ENCODE results near the gene ATP7B. TPM values are rescaled to one million over a fixed set of nuclear protein-coding genes. Genes with fewer than 3 reads are reported as not detected.

ATP7B gene
- total and polyA plus RNA-seq, 8 donors = 2.0 to 6.0 (median 2.6) TPM

DNA sequence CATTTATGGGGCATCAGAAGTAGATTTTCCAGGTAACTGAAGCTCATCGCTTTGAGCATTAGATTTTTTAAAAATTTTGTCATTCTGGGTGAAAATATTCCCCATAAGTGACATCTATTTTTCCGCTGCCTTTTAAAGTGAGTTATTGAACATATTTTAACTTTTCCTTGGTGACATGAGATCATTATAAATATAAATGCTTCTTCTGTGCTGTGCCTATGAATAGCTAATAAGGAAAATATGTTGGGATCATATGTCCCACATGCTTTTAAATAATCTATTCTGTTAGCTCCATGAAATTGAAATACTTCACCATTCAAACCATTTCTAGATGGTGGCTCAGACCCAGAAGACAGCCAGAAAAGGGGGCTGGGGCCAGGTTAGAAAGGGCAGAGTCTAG is 14.1 kb downstream of the ATP7B start:
- no peak for FAIRE-seq
- no peak for ATAC-seq
- no peak overlapping the region for H3K27ac ChIP-seq
- TF ChIP-seq CTCF (IDR thresholded peaks at IDR 0.05) = no peak
- intact Hi-C loops (cut with DNase I) = no loop called here
- H3K4me1 ChIP-seq = peaks cover 18 to 34% (median 23%) of the 10 kb centered on the region in 3 donors
- no peaks in the 10 kb centered on the region for H3K9me3 ChIP-seq
- no peaks in the 10 kb centered on the region for H3K36me3 ChIP-seq
- H3K4me3 ChIP-seq = no peak overlapping the region
- no peak for DNase-seq
- WGBS, 2 donors = 96% methylated on average over 2 of the region's 2 CpGs
- H3K27me3 ChIP-seq = no peaks in the 10 kb centered on the region

GRCh38 chr13:51996641-51997040 is 14.6 kb downstream of the ATP7B start:
- Histone ChIP-seq H3K9me3 (no peaks in the 10 kb centered on the region), H3K27ac (peak overlapping the region in 3 of 4 donors; percentile 61 to 83 (median 78)), H3K27me3 (no peaks in the 10 kb centered on the region), H3K4me1 (peaks cover 18 to 34% (median 23%) of the 10 kb centered on the region in 3 donors), H3K4me3 (no peak overlapping the region), H3K36me3 (no peaks in the 10 kb centered on the region)
- DNase-seq (no peak), FAIRE-seq (no peak), ATAC-seq (no peak)
- no peak for TF ChIP-seq CTCF (IDR thresholded peaks at IDR 0.05)
- intact Hi-C loops (cut with DNase I) = no loop called here
- 57 to 60% methylated on average over 4 of the region's 4 CpGs for WGBS, 2 donors

DNA sequence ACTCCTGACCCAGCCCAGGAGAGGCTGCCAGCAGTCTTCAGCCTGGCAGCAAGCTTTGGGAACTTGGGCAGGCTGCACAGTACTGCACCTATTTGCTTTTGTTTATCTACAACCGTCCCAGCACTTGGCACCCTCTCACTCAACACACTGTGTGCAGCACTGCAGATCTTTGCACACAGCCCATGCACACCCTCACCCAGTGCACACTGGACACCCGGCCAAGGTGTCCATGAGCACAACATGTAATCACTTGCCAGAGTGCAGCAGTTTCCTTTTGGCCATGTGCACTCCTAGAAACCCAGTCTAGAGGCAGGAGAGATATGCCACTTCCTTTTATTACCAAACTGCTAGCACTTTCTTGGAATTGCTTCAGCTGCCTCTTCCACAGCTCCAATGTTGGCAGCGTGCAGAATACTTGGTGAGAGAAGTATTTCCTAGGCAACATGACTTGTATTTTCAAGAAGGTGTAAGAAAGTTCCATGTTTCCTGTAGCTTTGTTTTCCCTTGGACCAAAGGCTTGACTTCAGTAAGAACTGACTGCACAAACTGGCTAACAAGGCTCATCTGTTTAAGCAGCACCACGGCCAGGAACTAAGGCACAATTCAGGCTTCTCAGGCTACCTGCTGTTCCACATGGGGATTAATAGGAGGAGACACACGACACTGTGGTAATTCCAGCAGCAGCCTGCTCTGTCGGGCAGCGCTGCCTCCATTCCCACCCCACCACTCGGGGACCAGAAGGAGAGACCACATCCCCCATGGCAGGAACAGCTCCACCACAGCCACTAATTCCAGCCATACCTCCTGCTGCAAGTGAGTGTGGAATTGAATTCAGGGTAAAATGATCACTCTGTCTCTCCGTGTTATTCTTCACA is 15.3 kb downstream of the ATP7B start:
- peak; percentile 82 to 88 (median 84) for ATAC-seq
- intact Hi-C loops (cut with DNase I) = no loop called here

GRCh38 chr13:51993713-51994112 is 17.5 kb downstream of the ATP7B start:
- intact Hi-C loops (cut with DNase I) = no loop called here
- no peak for TF ChIP-seq CTCF (IDR thresholded peaks at IDR 0.05)
- no peak for ATAC-seq
- Histone ChIP-seq H3K4me1 (peaks cover 13 to 30% (median 16%) of the 10 kb centered on the region in 3 donors), H3K4me3 (peak overlapping the region in 2 of 4 donors; percentile 11 to 13), H3K27ac (peak overlapping the region in 2 of 4 donors; percentile 78 to 83), H3K36me3 (no peaks in the 10 kb centered on the region), H3K9me3 (no peaks in the 10 kb centered on the region), H3K27me3 (no peaks in the 10 kb centered on the region)
- DNase-seq = no peak
- FAIRE-seq = no peak
- WGBS, 2 donors = 35 to 50% methylated on average over 2 of the region's 2 CpGs

More for the DNA sequence above, 15.3 kb downstream of the ATP7B start:
- TF ChIP-seq CTCF (IDR thresholded peaks at IDR 0.05) = no peak
- 13 to 17% methylated on average over 9 of the region's 9 CpGs for WGBS, 2 donors
- DNase-seq (peak; percentile 68 to 89 (median 84)), FAIRE-seq (no peak)
- H3K4me3 ChIP-seq = peak overlapping the region in 1 of 4 donors; percentile 8
- H3K4me1 ChIP-seq = peaks cover 18 to 34% (median 23%) of the 10 kb centered on the region in 3 donors
- peak overlapping the region; percentile 46 to 83 (median 70) for H3K27ac ChIP-seq
- H3K27me3 ChIP-seq = no peaks in the 10 kb centered on the region
- H3K9me3 ChIP-seq = no peaks in the 10 kb centered on the region
- H3K36me3 ChIP-seq = no peaks in the 10 kb centered on the region

Data from pancreas (tissue), 10 donors.